SW 1271 (cell line): ENCODE results near the gene CSNK1E.

ENCODE experiments used
- DNase-seq, 2 experiments: peaks; one replicate each; lab custom pipeline; 2025; lab: John Stamatoyannopoulos, UW

Gene CSNK1E

GRCh38 chr22:38273135-38273826 is 44.0 kb downstream of the CSNK1E start:
- DNase-seq, result no peak

- DNase-seq, result peak in 1 of 2 experiments; percentile 41
Observed at GRCh38 chr22:38272373-38273134, 44.7 kb downstream of the CSNK1E start, which contains the start of gene TMEM184B. TMEM184B (minus strand) TSS chr22:38273010; CDS start chr22:38247961, 25,049 bp downstream.

GRCh38 chr22:38271927-38272372 is 45.3 kb downstream of the CSNK1E start:
- no peak for DNase-seq

- no peak for DNase-seq
Observed at GRCh38 chr22:38271101-38271500, 46.1 kb downstream of the CSNK1E start.

- no peak for DNase-seq
Observed at GRCh38 chr22:38270091-38270992, 46.9 kb downstream of the CSNK1E start.

- no peak for DNase-seq
Observed at GRCh38 chr22:38269466-38269865, 47.8 kb downstream of the CSNK1E start.

GRCh38 chr22:38267086-38267485 is 50.1 kb downstream of the CSNK1E start:
- no peak for DNase-seq

GRCh38 chr22:38266120-38266519 is 51.1 kb downstream of the CSNK1E start:
- no peak for DNase-seq

GRCh38 chr22:38264322-38264843 is 52.9 kb downstream of the CSNK1E start:
- no peak for DNase-seq

- DNase-seq, result no peak
Observed at GRCh38 chr22:38262051-38262795, 55.0 kb downstream of the CSNK1E start.

GRCh38 chr22:38260761-38261681 is 56.2 kb downstream of the CSNK1E start:
- no peak for DNase-seq

- no peak for DNase-seq
Observed at GRCh38 chr22:38259370-38259769, 57.9 kb downstream of the CSNK1E start.

- DNase-seq, result no peak
Observed at GRCh38 chr22:38258895-38259294, 58.3 kb downstream of the CSNK1E start.

- no peak for DNase-seq
Observed at GRCh38 chr22:38257650-38258250, 59.5 kb downstream of the CSNK1E start.

- DNase-seq, result no peak
Observed at GRCh38 chr22:38257181-38257580, 60.1 kb downstream of the CSNK1E start.

- no peak for DNase-seq
Observed at GRCh38 chr22:38255697-38256096, 61.5 kb downstream of the CSNK1E start.

- no peak for DNase-seq
Observed at GRCh38 chr22:38251341-38251692, 65.9 kb downstream of the CSNK1E start.

GRCh38 chr22:38250643-38251340 is 66.4 kb downstream of the CSNK1E start:
- DNase-seq, result no peak
